Heart right ventricle (tissue), 16 donors: ENCODE results near the gene SRGAP3. TPM values are rescaled to one million over a fixed set of nuclear protein-coding genes. Genes with fewer than 3 reads are reported as not detected.

Experiments used
- ATAC-seq, 8 donors: fragments of 200-7000 bp; cut with Tn5 transposase; one replicate each; pipeline ENCODE4 v1.9.1; 2020; ENCODE audit warnings: mild to moderate bottlenecking in 8 of 8, moderate library complexity in 8 of 8, moderate number of reproducible peaks in 1 of 8
- DNase-seq, 2 donors: peaks; one replicate each; pipeline ENCODE4 v3.0.0-alpha.2; 2020
- H3K27ac ChIP-seq, 10 donors: fragments of 200-600 bp; sonication (generic) in 2 of 10; one replicate each; pipeline versions ENCODE4 v1.5.0 to v1.8.0; 2020 to 2022; ENCODE audit warnings: mild to moderate bottlenecking in 3 of 10
- H3K27me3 ChIP-seq, 7 donors: fragments of 200-600 bp; one replicate each; pipeline ENCODE4 v1.8.0; 2021 to 2022; ENCODE audit warnings: mild to moderate bottlenecking in 2 of 7
- H3K36me3 ChIP-seq, 9 donors: fragments of 200-600 bp; sonication (generic) in 1 of 9; one replicate each; pipeline versions ENCODE4 v1.5.0 to v1.8.0; 2020 to 2022; ENCODE audit warnings: mild to moderate bottlenecking in 2 of 9
- H3K4me1 ChIP-seq, 9 donors: fragments of 200-600 bp; sonication (generic) in 1 of 9; one replicate each; pipeline versions ENCODE4 v1.5.0 to v1.8.0; 2020 to 2022; ENCODE audit warnings: mild to moderate bottlenecking in 4 of 9
- H3K4me3 ChIP-seq, 10 donors: fragments of 200-600 bp; sonication (generic) in 2 of 10; one replicate each; pipeline versions ENCODE4 v1.5.0 to v1.8.0; 2020 to 2022; ENCODE audit warnings: mild to moderate bottlenecking in 7 of 10, moderate library complexity in 2 of 10
- H3K9me3 ChIP-seq, 11 donors: fragments of 200-600 bp in 10 of 11; sonication (generic) in 2 of 11; one replicate each; pipeline versions ENCODE4 v1.5.0 to v1.8.0; 2013 to 2022; ENCODE audit warnings: mild to moderate bottlenecking in 2 of 11, control low read depth in 1 of 11, moderate library complexity in 1 of 11
- CTCF ChIP-seq, 9 donors: fragments of 200-600 bp; sonication (generic) in 2 of 9; IDR thresholded peaks; one replicate each; pipeline versions ENCODE4 v1.5.0 to v1.8.0; 2021 to 2022; ENCODE audit warnings: antibody characterized with exemption in 9 of 9, mild to moderate bottlenecking in 5 of 9, moderate library complexity in 1 of 9
- WGBS, 2 donors: extraction: QIAGEN DNeasy Blood & Tissue Kit; methylation state at CpG; one replicate each; pipeline ENCODE4 v1.1.7; 2013; ENCODE audit warnings: inconsistent platforms in 1 of 2; 5-methylcytosine and 5-hydroxymethylcytosine counted together
- intact Hi-C, 10 donors: fragments of 100-400 bp; cut with DNase I; formaldehyde crosslinking; loops; one replicate each; pipeline versions ENCODE4 v1.11.1 to v1.14.2; 2022
- polyA plus RNA-seq, 2 donors: library from polyadenylated mRNA; stranded (reverse); fragments of 200-250 nt; gene quantifications; one replicate each; pipeline ENCODE4 v1.2.3, GENCODE V29; 2013
- total RNA-seq, 10 donors: library from RNA; stranded (reverse); fragmentation: NEBNext Ultra II Directional in 3 of 10; extraction: Animal tissue kit (Norgen Biotek cat#: 25700) in 3 of 10; gene quantifications; one replicate each; pipeline versions ENCODE4 v1.2.1 to v1.2.4, GENCODE V29; 2021 to 2023
- donor health status: Arrhythmogenic right ventricular cardiomyopathy.
- donor health status: ischemic (EF 13 %, LVEDD 7.1; RV severe dilation, severe dysfunction).
- donor health status: healthy with polysubstance abuse.
- donor health status: DM: no; HTN: yes; CAD: no.
- donor health status: DM: no; HTN: no; CAD: no.
- donor health status: ischemic (EF 25% LVEDD 6.9; RV normal size, moderate dysfunction).
- donor health status: ischemic (EF 25% LVEDD 5.7; RV mildly dilated, moderate dysfunction).
- donor health status: healthy.
- donor health status: DM: yes; HTN: yes; CAD: no.
- donor health status: Ischemic cardiomyopathy.
- donor health status: ischemic (EF 35%, LVEDD 5.7; RV mildly dilated, moderate dysfunction).
- donor health status: nonischemic (EF 11% LVEDD 7.7; RV severe dilation, severe dysfunction).
- donor health status: DM: yes; HTN: yes; CAD: no.
- donor health status: PGD.
- donor health status: ischemic (EF 29% LVEDD 5.4; RV normal size, mild dysfunction).
- donor health status: nonischemic (EF 23%, LVEDD 6.1; RV moderate dilation, normal function).

Gene SRGAP3
- total and polyA plus RNA-seq, 12 donors: 0.67 to 16.1 (median 10.6) TPM

- intact Hi-C loops: no loop called here
- no peak for TF ChIP-seq CTCF (IDR thresholded peaks at IDR 0.05)
- Histone ChIP-seq H3K4me3 (no peak overlapping the region), H3K4me1 (peaks cover under 1 to 13% (median 8%) of the 10 kb centered on the region in 9 donors), H3K36me3 (no peaks in the 10 kb centered on the region), H3K27me3 (peaks cover 0 to 7% (median 0%) of the 10 kb centered on the region in 7 donors), H3K9me3 (no peaks in the 10 kb centered on the region), H3K27ac (no peak overlapping the region)
- 78 to 84% methylated on average over 5 of the region's 5 CpGs for WGBS, 2 donors
- ATAC-seq: no peak
- DNase-seq: no peak
Measured at GRCh38 chr3:8967553-8967952, 281.9 kb downstream of the SRGAP3 start.

GRCh38 chr3:8966820-8967348, 282.6 kb downstream of the SRGAP3 start:
- Histone ChIP-seq H3K27ac (no peak overlapping the region), H3K36me3 (no peaks in the 10 kb centered on the region), H3K4me3 (no peak overlapping the region), H3K4me1 (peaks cover 5 to 20% (median 13%) of the 10 kb centered on the region in 9 donors), H3K9me3 (no peaks in the 10 kb centered on the region), H3K27me3 (peaks cover 0 to 7% (median 0%) of the 10 kb centered on the region in 7 donors)
- DNase-seq (no peak), ATAC-seq (no peak)
- 63 to 91% methylated on average over 3 of the region's 3 CpGs for WGBS, 2 donors
- TF ChIP-seq CTCF (IDR thresholded peaks at IDR 0.05): no peak
- intact Hi-C loops: no loop called here

DNA sequence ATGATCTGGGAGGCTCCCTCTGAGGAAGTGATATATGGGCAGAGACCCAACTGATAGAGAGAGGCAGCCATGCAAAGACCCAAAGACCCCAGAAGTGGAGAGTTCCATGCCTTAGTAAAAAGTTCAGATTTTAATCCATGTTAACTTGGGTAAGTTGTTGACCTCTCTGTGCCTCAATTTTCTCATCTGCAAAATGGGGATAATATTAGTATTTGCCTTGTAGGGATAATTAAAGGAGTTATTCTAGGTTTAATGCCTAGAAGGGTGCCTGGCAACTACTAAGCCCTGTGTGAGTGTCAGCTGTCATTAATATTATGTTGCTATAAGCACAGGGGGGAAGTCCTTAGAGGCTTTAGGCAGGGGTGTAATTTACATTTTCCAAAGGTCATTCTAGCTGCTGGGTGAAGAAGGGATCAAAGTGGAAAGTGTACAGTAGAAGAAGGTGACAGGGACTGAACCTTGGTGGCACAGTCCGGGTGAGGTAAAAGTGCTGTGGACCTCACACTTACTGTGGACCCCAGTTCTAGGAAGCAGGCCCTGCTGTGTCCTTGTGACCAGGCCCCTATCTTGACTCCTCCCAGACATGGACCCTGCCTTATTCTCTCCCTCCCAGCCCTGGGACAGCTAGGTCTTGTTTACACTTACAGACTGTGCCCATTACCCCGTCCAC, 283.2 kb downstream of the SRGAP3 start:
- intact Hi-C loops: no loop called here
- WGBS, 2 donors: 94 to 95% methylated on average over 2 of the region's 2 CpGs
- H3K4me1 ChIP-seq: peaks cover 5 to 22% (median 13%) of the 10 kb centered on the region in 9 donors
- no peak overlapping the region for H3K27ac ChIP-seq
- peaks cover 0 to 7% (median 0%) of the 10 kb centered on the region in 7 donors for H3K27me3 ChIP-seq
- TF ChIP-seq CTCF (IDR thresholded peaks at IDR 0.05): no peak
- no peaks in the 10 kb centered on the region for H3K9me3 ChIP-seq
- DNase-seq: no peak
- H3K4me3 ChIP-seq: no peak overlapping the region
- ATAC-seq: no peak
- H3K36me3 ChIP-seq: no peaks in the 10 kb centered on the region

- peaks cover 0 to 7% (median 0%) of the 10 kb centered on the region in 7 donors for H3K27me3 ChIP-seq
- WGBS, 2 donors: 80% methylated on average over 11 of the region's 11 CpGs
- intact Hi-C loops: no loop called here
- no peak overlapping the region for H3K4me3 ChIP-seq
- no peak for DNase-seq
- peaks cover 5 to 22% (median 13%) of the 10 kb centered on the region in 9 donors for H3K4me1 ChIP-seq
- TF ChIP-seq CTCF (IDR thresholded peaks at IDR 0.05): no peak
- H3K36me3 ChIP-seq: no peaks in the 10 kb centered on the region
- H3K9me3 ChIP-seq: no peaks in the 10 kb centered on the region
- no peak for ATAC-seq
- no peak overlapping the region for H3K27ac ChIP-seq
Measured at GRCh38 chr3:8964436-8965370, 284.7 kb downstream of the SRGAP3 start.
